Transverse colon (tissue), 4 donors: ENCODE results near the gene SRSF2. TPM values are rescaled to one million over a fixed set of nuclear protein-coding genes. Genes with fewer than 3 reads are reported as not detected.
"Not testable (repeated sequence)": the region's sequence is repeated elsewhere in the genome, so short reads cannot be mapped to it uniquely, and the experiment has no call there.

ENCODE experiments used
- DNase-seq: peaks from one replicate; pipeline ENCODE4 v3.0.0-alpha.2; 2019
- H3K27ac ChIP-seq, 4 donors: fragments of 200-600 bp; sonication (generic); 2 replicates each; pipeline ENCODE4 v1.5.1; 2016 to 2018; ENCODE audit warnings: inconsistent platforms in 4 of 4
- H3K27me3 ChIP-seq: fragments of 200-600 bp; sonication (generic); 2 replicates; pipeline ENCODE4 v1.5.1; 2017; ENCODE audit warnings: inconsistent platforms
- H3K36me3 ChIP-seq, 4 donors: fragments of 200-600 bp; sonication (generic); 2 replicates each; pipeline ENCODE4 v1.5.1; 2017 to 2019; ENCODE audit warnings: inconsistent platforms in 4 of 4
- H3K4me1 ChIP-seq, 4 donors: fragments of 200-600 bp; sonication (generic); 2 replicates each; pipeline ENCODE4 v1.5.1; 2017 to 2020; ENCODE audit warnings: inconsistent platforms in 4 of 4
- H3K4me3 ChIP-seq, 4 donors: fragments of 200-600 bp; sonication (generic); 1 replicate in 1 of 4; 2 replicates in 3 of 4; pipeline versions ENCODE4 v1.5.1 to v1.6.1; 2017 to 2019; ENCODE audit warnings: inconsistent platforms in 4 of 4
- H3K9me3 ChIP-seq, 2 donors: fragments of 200-600 bp; sonication (generic); 2 replicates each; pipeline ENCODE4 v1.5.1; 2017 to 2019; ENCODE audit warnings: inconsistent platforms in 2 of 2
- CTCF ChIP-seq, 5 experiments: fragments of 200-600 bp in 3 of 5; fragments of 450-650 bp in 2 of 5; sonication (generic) in 3 of 5; IDR thresholded peaks; 1 replicate in 2 of 5; 2 replicates in 3 of 5; pipeline ENCODE4 v1.5.1; 2016 to 2017; ENCODE audit warnings: antibody characterized with exemption in 5 of 5, inconsistent platforms in 3 of 5, mild to moderate bottlenecking in 2 of 5, moderate library complexity in 1 of 5
- EP300 ChIP-seq: sonication (generic); formaldehyde crosslinking; IDR thresholded peaks from one replicate; pipeline ENCODE4 v1.6.1; 2017; ENCODE audit warnings: antibody characterized with exemption, low read depth
- POLR2A ChIP-seq: fragments of 450-650 bp; IDR thresholded peaks from one replicate; pipeline ENCODE4 v1.6.1; 2016; ENCODE audit warnings: antibody characterized with exemption, mild to moderate bottlenecking, moderate library complexity
- POLR2AphosphoS5 ChIP-seq, 3 donors: sonication (generic); formaldehyde crosslinking; IDR thresholded peaks; one replicate each; pipeline ENCODE4 v1.6.1; 2016; ENCODE audit warnings: antibody characterized with exemption in 3 of 3
- WGBS, 2 donors: methylation state at CpG; one replicate each; pipeline ENCODE4 v1.1.5; 2018; ENCODE audit warnings: low coverage in 1 of 2; 5-methylcytosine and 5-hydroxymethylcytosine counted together
- in situ Hi-C, 4 donors: fragments of 200-750 bp; cut with MboI; loops; one replicate each; pipeline versions ENCODE4 v1.15.0 to v1.15.1; 2017; ENCODE audit warnings: low sequenced_read_pairs in 3 of 4, low pct_ligation_motif_present in 1 of 4, low pct_unique_long_range_greater_than_20kb in 1 of 4
- intact Hi-C: fragments of 100-400 bp; cut with DNase I; formaldehyde crosslinking; loops from one replicate; pipeline ENCODE4 v1.15.1; 2023; ENCODE audit warnings: low total_unique reads
- total RNA-seq, 4 donors: library from RNA; depleted of rRNA; stranded (reverse); fragments of >200 nt; gene quantifications; one replicate each; pipeline ENCODE4 v1.1.0, GENCODE V29; 2016

Gene SRSF2
- total RNA-seq, 4 donors from 2014 or later, result 193 to 1,196 (median 348) TPM

- no peaks in the 10 kb centered on the region for H3K9me3 ChIP-seq
- H3K27ac ChIP-seq, result no peak overlapping the region
- H3K4me3 ChIP-seq, result no peak overlapping the region
- H3K36me3 ChIP-seq, result peaks cover 0 to 47% (median 24%) of the 10 kb centered on the region in 4 donors
- TF ChIP-seq CTCF (IDR thresholded peaks at IDR 0.05) (no peak), POLR2AphosphoS5 (IDR thresholded peaks at IDR 0.05) (no peak), POLR2A (no peak), EP300 (no peak)
- no peaks in the 10 kb centered on the region for H3K27me3 ChIP-seq
- no peak for DNase-seq
- 100% methylated on average over 1 to 9 of the region's 9 CpGs for WGBS, 2 donors
- peaks cover 20 to 47% (median 33%) of the 10 kb centered on the region in 4 donors for H3K4me1 ChIP-seq
- intact Hi-C loops (loop anchor here (10.0 kb wide), 1 partner anchor 939 kb away; the partner anchor contains the start of gene UNK), in situ Hi-C loops (loop anchor here in 1 of 4 donors (25.0 kb wide), 1 partner anchor 187 kb away; the partner anchor contains the start of genes CYGB and PRCD)
These were observed 13.3 kb downstream of the SRSF2 start for GRCh38 chr17:76723812-76724211.

GRCh38 chr17:76722977-76723376 lies 14.2 kb downstream of the SRSF2 start:
- peaks cover 18 to 38% (median 31%) of the 10 kb centered on the region in 4 donors for H3K4me1 ChIP-seq
- not testable (repeated sequence) for H3K9me3 ChIP-seq, H3K27me3 ChIP-seq, H3K27ac ChIP-seq, H3K4me3 ChIP-seq, DNase-seq
- intact Hi-C loops (loop anchor here (10.0 kb wide), 1 partner anchor 938 kb away; the partner anchor contains the start of gene UNK), in situ Hi-C loops (loop anchor here in 1 of 4 donors (25.0 kb wide), 1 partner anchor 186 kb away; the partner anchor contains the start of genes CYGB and PRCD)
- 74 to 93% methylated on average over 3 to 8 of the region's 8 CpGs for WGBS, 2 donors
- H3K36me3 ChIP-seq, result peaks cover 0 to 56% (median 28%) of the 10 kb centered on the region in 4 donors

- in situ Hi-C loops (loop anchor here in 1 of 4 donors (25.0 kb wide), 1 partner anchor 185 kb away; the partner anchor contains the start of genes CYGB and PRCD), intact Hi-C loops (loop anchor here (10.0 kb wide), 1 partner anchor 937 kb away; the partner anchor contains the start of gene UNK)
- no peak for DNase-seq
- TF ChIP-seq POLR2AphosphoS5 (IDR thresholded peaks at IDR 0.05), result no peak
- TF ChIP-seq CTCF (IDR thresholded peaks at IDR 0.05), result no peak
- TF ChIP-seq EP300, result no peak
- no peak for TF ChIP-seq POLR2A
- peaks cover 13 to 31% (median 24%) of the 10 kb centered on the region in 4 donors for H3K4me1 ChIP-seq
- 83 to 91% methylated on average over 4 to 8 of the region's 8 CpGs for WGBS, 2 donors
- H3K36me3 ChIP-seq, result peaks cover 0 to 60% (median 31%) of the 10 kb centered on the region in 4 donors
- no peak overlapping the region for H3K27ac ChIP-seq
- no peaks in the 10 kb centered on the region for H3K9me3 ChIP-seq
- no peaks in the 10 kb centered on the region for H3K27me3 ChIP-seq
- H3K4me3 ChIP-seq, result no peak overlapping the region
These were observed 14.9 kb downstream of the SRSF2 start for GRCh38 chr17:76722279-76722678.

- intact Hi-C loops, result loop anchor here (10.0 kb wide), 1 partner anchor 937 kb away; the partner anchor contains the start of gene UNK
- peaks cover 13 to 34% (median 22%) of the 10 kb centered on the region in 4 donors for H3K4me1 ChIP-seq
- no peaks in the 10 kb centered on the region for H3K9me3 ChIP-seq
- DNase-seq, result no peak
- no peaks in the 10 kb centered on the region for H3K27me3 ChIP-seq
- no peak overlapping the region for H3K4me3 ChIP-seq
- in situ Hi-C loops, result loop anchor here in 1 of 4 donors (25.0 kb wide), 1 partner anchor 184 kb away; the partner anchor contains the start of genes CYGB and PRCD
- WGBS, 2 donors, result 86 to 92% methylated on average over 5 to 10 of the region's 10 CpGs
- peaks cover 0 to 66% (median 34%) of the 10 kb centered on the region in 4 donors for H3K36me3 ChIP-seq
- H3K27ac ChIP-seq, result no peak overlapping the region
- TF ChIP-seq POLR2A (no peak), CTCF (IDR thresholded peaks at IDR 0.05) (no peak), POLR2AphosphoS5 (IDR thresholded peaks at IDR 0.05) (no peak), EP300 (no peak)
These were observed 15.7 kb downstream of the SRSF2 start for GRCh38 chr17:76721463-76721862.
